GM08714 (cell line): ENCODE results near the gene ADGRF1.
"Not testable (repeated sequence)": the region's sequence is repeated elsewhere in the genome, so short reads cannot be mapped to it uniquely, and the experiment has no call there.

Experiments used
- H3K4me3 ChIP-seq: fragments of 200-500 bp; sonication (Bioruptor generic); 2 replicates; pipeline ENCODE4 v1.5.1; 2014; ENCODE audit warnings: mild to moderate bottlenecking, low read length, inconsistent platforms
- ZNF274 ChIP-seq: IDR thresholded peaks from 2 replicates; pipeline ENCODE4 v1.6.1; 2012; ENCODE audit warnings: mild to moderate bottlenecking, low read depth, low read length

Gene ADGRF1

DNA sequence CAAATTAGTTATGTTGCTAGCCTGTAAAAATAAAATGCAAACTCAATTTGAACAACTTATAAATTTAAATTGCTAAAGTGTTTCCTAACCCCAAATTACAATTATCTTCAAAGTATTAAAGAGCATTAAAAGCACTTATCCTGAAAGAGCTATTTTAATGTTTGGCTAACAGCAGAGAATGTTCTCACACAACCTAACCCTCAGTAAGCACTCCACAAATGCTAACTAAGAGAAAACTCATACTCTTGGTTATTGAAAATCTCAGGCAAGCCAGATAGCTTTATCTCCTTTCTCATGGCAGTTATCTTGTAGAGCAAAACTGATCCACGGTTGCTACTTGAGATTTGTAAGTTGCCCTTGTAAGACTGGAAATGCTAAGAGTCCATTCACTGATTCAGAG lies 30.5 kb upstream of the ADGRF1 start:
- no peak overlapping the region for H3K4me3 ChIP-seq
- TF ChIP-seq ZNF274 = no peak

DNA sequence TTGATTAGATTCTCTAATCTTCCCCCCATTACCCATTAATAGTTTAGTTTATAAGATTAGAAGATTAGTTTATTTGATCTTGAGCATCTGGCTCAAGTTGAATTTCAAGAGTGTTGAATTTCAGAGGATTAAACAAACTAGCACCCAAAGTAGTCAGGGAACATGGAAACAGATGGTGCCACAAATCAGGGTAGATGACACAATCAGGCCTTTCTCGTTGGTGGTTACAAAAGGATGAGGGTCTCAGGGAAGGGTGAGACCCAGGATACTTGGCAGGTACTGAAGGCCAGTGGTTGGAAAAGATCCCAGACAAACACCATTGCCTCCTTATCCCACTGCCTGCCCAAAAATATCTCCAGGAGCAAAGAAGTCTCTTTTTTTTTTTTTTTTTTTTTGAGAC lies 29.5 kb upstream of the ADGRF1 start:
- H3K4me3 ChIP-seq = no peak overlapping the region
- no peak for TF ChIP-seq ZNF274

DNA sequence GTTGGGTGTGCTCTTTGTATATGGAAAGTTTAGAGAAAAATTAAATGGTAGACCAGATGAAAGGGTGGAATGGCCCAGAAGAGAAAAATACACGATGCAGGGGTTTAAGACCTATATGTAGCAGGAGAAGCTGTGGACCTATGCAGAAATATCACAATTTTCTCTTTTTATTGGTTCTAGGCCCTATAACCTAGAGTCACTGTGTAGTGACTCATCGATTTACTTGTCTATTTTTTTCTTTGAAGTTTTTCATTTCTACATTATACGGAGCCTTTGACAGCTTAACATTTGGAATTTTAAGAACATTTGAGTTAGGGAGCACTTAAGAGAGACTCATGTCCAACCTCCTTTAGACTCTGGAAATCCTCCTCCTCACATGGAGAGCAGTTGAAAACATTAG lies 28.3 kb upstream of the ADGRF1 start:
- TF ChIP-seq ZNF274 = no peak
- no peak overlapping the region for H3K4me3 ChIP-seq

DNA sequence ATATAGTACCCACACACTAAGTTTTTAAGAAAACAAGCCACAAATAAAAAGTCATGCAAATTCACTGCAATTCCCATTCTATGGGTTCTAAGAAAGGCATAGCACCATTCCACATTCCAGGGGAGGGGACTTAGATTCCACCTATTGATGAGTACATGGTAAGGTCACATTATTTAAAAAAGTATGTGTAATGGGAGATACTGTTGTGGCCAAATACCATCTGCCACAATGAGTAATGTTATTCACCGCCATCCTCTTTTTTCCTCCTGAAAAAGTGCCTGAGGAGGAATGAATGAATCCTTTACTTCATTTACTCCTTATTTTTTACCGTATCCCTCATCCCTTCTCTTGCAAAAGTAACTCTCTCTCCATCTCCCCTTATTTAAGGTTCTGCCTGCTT lies 27.0 kb upstream of the ADGRF1 start:
- no peak overlapping the region for H3K4me3 ChIP-seq

DNA sequence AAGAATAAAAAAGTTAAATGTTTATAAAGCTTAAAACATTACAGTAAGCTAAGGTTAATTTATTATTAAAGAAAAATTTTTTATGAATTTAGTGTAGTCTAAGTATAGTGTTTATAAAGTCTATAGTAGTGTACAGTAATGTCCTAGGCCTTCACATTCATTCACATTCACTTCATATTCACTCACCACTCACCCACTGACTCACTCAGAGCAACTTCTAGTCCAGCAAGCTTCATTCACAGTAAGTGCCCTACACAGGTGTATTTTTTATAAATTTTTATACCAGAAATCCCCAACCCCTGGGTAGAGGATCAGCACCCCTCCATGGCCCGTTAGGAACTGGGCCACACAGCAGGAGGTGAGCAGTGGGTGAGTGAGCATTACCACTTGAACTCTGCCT lies 24.3 kb upstream of the ADGRF1 start:
- no peak for TF ChIP-seq ZNF274
- no peak overlapping the region for H3K4me3 ChIP-seq

More for the DNA sequence above, 27.0 kb upstream of the ADGRF1 start:
- TF ChIP-seq ZNF274 = no peak

DNA sequence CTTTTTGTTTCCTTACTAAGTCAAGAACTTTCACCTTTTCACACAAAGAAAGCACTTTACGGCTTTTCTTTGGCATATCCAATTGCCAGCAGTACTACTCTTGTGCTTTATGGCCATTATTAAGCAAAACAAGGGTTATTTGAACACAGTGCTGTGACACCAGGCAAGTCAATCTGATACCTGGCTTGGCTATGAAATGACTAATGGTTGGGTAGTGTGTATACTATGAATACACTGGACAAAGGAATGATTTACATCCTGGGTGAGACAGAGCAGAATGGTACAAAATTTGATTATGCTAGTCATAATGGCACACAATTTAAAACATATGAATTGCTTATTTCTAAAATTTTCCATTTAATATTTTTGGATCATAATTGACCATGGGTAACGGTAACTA lies 22.1 kb upstream of the ADGRF1 start:
- TF ChIP-seq ZNF274 = no peak
- H3K4me3 ChIP-seq = no peak overlapping the region

DNA sequence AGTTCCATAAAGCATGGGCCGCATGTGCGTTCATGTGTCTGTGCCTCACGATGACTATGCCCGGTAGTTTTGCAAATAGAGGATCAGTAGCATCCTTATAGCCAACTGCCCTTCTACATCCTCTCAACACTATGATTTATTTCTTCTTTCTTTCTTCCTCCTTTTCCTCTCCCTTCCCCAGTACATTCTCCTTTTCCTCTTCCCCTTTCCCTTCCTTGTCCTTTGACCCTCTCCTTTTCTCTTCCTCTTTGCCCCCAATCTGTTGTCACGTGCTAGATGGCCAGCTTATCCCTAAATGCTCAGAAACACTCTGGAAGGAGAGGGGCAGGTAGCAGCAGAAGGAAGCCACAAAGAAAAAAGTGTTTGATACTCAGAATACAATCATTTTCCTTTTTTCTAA lies 20.2 kb upstream of the ADGRF1 start:
- TF ChIP-seq ZNF274 = no peak
- H3K4me3 ChIP-seq = no peak overlapping the region

DNA sequence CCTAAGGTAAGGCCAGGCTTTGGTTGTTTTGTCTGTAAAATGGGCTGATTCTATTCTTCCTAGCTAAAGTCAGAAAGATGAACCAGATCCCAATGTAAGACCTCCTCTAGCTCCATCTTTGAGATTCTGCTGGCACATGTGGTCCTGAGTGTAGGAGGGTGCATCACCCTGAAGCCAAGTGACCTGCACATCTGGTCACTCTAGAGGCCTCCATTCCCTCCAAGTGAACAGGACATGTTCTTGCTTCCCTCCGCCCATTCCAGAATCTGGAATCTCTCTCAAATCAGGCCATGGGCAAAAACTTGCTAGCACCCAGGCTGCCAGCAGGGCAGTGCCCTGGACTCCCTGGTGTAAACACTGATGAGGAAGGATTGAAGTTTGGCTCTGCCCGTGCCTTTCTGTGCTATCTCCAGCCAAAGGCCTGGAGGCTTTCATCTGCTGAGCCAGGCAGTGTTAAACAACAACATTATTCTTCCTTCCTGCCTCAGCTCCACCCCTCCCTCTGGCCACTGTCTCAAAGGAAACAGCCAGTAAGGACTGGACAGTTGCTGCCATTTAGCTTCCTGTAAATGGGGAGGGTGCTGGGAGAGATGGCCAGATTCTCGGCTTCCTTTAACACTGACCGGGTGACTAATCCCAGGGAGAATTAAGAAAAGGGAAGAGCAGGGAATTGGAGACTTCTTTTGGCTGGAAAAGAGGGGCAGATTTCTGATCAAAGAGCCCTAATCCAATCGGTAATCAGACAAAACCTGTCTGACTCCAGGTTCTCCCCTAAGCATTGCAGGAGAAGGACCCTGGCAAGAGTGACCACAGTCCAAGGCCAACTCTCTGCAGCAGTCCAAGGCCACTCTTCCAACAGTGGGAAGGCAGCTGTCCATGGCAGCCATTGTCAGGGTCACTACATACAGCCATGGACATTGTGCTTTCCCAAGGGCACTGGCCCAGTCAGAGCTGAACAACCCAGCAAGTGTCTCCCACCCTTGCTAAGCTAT lies 19.5 kb upstream of the ADGRF1 start:
- H3K4me3 ChIP-seq = no peak overlapping the region
- no peak for TF ChIP-seq ZNF274

DNA sequence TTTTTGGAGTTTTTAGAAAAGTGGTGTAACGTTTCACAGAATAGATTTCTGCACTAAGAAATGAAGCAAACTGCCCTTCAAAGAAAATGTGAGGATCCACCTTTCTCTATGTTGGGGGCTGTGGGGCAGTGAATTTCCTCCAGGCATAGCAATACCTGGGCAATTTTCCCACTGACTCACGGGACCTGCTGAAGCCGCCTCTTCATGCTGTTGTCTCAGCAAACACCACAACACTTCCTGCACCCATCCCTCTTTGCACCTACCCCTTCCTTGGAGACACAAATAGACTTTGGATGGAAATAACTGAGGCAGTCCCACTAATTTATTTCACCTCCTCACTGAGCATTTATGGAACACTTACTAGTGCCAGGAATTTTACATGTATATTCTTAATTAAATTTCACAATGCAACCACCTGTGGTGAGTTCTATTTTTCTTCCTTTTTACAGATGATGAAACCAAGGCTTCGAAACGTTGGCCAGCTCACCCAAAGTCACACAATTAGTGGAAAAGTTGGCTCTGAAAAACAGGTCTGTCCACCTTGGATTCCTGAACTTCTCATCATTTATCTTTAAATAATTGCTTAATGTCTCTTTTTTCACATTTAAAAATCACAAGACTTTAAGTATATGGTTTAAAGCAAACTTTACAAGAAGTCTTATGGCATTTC lies 17.2 kb upstream of the ADGRF1 start:
- no peak overlapping the region for H3K4me3 ChIP-seq
- TF ChIP-seq ZNF274 = no peak

DNA sequence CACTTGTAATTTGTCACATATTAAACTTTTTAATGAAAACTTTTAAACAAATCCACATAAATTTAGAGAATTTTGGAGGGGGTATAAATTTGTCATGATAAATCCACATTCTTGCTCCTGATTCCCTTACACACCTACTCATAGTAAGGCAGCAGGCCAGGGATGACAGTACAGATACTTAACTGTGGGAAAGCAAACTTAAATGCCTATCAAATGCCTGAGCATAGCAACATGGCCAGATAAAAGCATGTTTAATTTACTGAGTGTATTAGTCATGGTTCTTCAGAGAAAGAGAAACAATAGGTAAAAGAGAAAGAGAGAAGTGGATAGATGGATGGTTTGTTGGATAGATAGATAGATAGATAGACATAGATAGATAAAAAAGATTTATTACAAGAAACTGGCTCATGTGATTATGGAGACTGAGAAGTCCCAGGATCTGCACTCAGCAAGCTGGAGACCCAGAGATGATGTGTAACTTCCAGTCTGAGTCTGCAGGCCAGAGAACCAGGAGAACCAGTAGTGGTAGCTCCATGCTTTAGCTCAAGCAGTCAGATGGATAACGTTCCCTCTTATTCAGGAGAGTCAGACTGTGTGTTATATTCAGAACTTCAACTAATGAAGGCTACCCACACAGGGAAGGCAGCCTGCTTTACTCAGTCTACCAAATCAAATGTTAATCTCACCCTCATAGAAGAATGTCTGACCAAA lies 15.9 kb upstream of the ADGRF1 start:
- no peak for TF ChIP-seq ZNF274
- H3K4me3 ChIP-seq = no peak overlapping the region

DNA sequence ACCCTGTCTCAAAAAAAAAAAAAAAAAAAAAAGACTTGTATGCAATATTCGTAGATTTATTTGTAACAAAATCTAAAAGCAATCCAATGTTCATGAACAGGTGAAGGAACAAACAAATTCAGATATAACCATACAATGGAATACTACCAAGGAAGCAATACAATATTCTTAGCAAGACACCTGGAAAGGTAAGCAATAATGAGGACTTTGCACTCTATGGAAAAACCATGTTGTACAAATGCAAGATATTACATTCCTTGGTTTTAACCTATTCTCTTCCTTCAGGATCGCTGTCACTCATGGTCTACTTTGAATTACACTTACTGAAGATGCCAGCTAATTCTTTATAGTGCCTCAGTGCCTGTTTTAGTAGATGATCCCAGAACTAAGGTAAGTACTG lies 14.7 kb upstream of the ADGRF1 start:
- TF ChIP-seq ZNF274 = no peak
- no peak overlapping the region for H3K4me3 ChIP-seq

DNA sequence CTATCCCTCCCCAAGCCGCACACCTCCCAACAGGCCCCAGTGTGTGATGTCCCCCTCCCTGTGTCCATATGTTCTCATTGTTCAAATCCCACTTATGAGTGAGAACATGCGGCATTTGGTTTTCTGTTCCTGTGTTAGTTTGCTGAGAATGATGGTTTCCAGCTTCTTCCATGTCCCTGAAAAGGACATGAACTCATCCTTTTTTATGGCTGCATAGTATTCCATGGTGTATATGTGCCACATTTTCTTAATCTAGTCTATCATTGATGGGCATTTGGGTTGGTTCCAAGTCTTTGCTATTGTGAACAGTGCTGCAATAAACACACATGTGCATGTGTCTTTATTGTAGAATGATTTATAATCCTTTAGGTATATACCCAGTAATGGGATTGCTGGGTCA lies 12.2 kb upstream of the ADGRF1 start:
- H3K4me3 ChIP-seq = not testable (repeated sequence)

DNA sequence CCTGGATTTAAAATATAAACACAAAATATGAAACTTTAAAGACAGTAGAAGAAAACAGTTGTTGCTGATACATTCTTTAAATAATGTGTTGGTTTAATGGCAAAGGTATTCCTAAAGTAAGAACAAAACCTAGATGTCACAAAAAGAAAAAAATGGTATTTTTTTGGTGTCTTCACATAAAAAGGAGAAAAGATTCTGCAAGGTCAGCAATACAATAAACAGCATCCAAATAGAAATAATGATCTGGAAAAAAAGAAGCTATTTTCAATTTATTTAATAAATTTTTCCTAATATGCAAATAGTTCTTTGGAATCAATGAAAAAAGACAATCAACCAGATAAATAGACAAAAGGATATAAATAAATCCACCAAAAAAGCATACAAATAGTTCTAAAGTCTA lies 6.5 kb upstream of the ADGRF1 start:
- no peak overlapping the region for H3K4me3 ChIP-seq
- TF ChIP-seq ZNF274 = no peak

DNA sequence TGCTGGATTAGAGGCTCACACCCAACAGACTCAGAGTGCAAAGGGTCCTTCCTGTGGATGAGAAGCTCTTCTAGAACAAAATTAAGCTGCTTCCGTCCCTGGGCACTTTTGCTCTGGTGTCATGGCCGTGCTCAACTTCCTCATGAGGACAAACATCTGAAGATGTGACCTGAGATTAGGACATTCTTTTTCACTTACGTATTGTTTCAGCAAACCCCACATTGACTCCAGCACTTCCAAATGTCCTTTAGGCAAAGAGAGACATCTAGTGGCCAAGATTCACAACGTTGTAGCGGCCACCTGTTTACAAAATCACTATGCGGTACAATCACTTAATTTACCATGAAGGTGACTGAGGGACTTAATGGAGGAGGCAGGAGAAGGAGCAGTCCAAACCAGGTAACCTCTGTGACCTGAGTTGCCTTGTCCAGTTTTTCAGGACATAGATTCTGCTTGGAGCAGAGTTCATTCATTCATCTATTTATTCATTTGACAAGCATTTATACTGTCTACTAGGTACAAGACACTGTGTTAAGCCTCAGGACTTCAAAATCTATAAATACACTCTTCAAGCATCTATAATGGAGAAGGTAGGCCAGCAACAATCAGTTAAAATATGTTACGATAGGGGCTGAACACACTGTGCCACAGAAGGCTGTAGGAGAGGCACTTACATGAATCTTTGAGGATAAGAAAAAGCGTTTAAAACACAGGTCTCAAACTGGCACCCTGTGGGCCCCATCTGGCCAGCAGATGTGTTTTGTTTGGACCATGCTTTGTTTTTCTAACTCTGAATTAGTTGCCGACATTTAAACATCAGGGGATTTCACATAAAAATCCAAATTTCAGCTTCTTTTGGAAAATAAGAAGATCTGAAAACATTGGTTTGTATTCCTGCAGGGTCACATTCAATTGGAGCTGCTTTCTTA lies 5.6 kb upstream of the ADGRF1 start:
- no peak for TF ChIP-seq ZNF274
- no peak overlapping the region for H3K4me3 ChIP-seq
